Kidney epithelial cell (primary cell): ENCODE data around the gene ZNF532. TPM values are rescaled to one million over a fixed set of nuclear protein-coding genes. Genes with fewer than 3 reads are reported as not detected.

Experiments
- DNase-seq: peaks from one replicate; pipeline ENCODE4 v3.0.0-alpha.2; 2010; ENCODE audit warnings: low read depth
- H3K27me3 ChIP-seq: 2 replicates; pipeline ENCODE4 v1.6.0; 2011; ENCODE audit warnings: low read length; ENCODE audit not compliant: control insufficient read depth, insufficient read depth
- H3K36me3 ChIP-seq: 2 replicates; pipeline ENCODE4 v1.5.1; 2011; ENCODE audit warnings: low read length; ENCODE audit not compliant: control insufficient read depth, insufficient read depth
- H3K4me3 ChIP-seq: 2 replicates; pipeline ENCODE4 v1.5.1; 2011; ENCODE audit warnings: low read depth, mild to moderate bottlenecking, control low read depth, low read length
- total RNA-seq: library from RNA; depleted of rRNA; stranded (reverse); fragments of >200 nt; gene quantifications from 2 replicates; pipeline ENCODE4 v1.2.3, GENCODE V29; 2015
- TF ChIP-seq, protein P1 (sequence below): IDR thresholded peaks from 2 replicates; pipeline ENCODE4 v1.5.1; 2011; ENCODE audit warnings: mild to moderate bottlenecking, moderate library complexity, low read length, control low read depth, inconsistent platforms; ENCODE audit not compliant: insufficient read depth, poor library complexity, severe bottlenecking

Gene ZNF532
- total RNA-seq, 1 donor from 2014 or later, result 89.5 TPM

DNA sequence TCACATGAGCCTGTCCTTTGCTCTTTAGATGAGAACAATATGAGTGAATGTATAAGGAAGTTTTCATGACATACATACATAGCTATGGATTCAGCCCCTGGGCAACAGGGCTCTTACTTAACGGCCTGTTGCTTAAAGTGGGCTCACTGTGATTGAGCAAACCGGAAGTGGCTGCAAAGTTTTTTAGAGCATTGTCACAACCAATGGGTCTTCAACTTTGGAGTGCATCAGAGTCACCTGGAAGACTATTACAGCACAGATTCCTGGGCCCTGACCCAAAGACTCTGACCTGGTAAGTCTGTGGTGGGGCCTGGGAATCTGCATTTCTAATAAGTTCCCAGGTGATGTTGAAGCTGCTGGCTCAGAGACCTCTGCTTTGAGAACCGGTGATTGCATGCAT is 168.7 kb downstream of the ZNF532 start:
- Histone ChIP-seq H3K4me3 (no peak overlapping the region), H3K36me3 (no peaks in the 10 kb centered on the region), H3K27me3 (no peaks in the 10 kb centered on the region)
- DNase-seq, result no peak
- TF ChIP-seq, protein P1, sequence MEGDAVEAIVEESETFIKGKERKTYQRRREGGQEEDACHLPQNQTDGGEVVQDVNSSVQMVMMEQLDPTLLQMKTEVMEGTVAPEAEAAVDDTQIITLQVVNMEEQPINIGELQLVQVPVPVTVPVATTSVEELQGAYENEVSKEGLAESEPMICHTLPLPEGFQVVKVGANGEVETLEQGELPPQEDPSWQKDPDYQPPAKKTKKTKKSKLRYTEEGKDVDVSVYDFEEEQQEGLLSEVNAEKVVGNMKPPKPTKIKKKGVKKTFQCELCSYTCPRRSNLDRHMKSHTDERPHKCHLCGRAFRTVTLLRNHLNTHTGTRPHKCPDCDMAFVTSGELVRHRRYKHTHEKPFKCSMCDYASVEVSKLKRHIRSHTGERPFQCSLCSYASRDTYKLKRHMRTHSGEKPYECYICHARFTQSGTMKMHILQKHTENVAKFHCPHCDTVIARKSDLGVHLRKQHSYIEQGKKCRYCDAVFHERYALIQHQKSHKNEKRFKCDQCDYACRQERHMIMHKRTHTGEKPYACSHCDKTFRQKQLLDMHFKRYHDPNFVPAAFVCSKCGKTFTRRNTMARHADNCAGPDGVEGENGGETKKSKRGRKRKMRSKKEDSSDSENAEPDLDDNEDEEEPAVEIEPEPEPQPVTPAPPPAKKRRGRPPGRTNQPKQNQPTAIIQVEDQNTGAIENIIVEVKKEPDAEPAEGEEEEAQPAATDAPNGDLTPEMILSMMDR, result no peak

DNA sequence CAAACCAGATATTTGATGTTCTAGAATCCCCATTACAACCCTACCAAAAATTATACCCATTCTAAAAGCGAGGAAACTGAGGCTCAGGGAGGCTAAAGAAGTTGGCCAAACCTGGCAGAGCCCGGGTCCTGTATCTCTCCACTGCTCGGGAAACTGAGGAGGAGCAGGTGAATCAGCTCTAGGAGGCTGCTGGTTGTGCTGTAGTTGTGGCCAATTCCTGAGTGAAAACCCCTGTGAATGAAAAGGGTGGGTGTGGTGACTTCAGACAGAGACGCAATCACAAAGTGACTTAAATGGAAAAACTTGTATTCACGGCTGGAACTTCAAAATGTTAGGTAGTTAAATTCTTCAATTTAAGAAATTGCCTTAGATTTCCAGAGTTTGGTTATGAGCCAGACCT is 169.3 kb downstream of the ZNF532 start:
- no peak for DNase-seq
- no peaks in the 10 kb centered on the region for H3K36me3 ChIP-seq
- TF ChIP-seq, protein P1, result no peak
- no peak overlapping the region for H3K4me3 ChIP-seq
- no peaks in the 10 kb centered on the region for H3K27me3 ChIP-seq

DNA sequence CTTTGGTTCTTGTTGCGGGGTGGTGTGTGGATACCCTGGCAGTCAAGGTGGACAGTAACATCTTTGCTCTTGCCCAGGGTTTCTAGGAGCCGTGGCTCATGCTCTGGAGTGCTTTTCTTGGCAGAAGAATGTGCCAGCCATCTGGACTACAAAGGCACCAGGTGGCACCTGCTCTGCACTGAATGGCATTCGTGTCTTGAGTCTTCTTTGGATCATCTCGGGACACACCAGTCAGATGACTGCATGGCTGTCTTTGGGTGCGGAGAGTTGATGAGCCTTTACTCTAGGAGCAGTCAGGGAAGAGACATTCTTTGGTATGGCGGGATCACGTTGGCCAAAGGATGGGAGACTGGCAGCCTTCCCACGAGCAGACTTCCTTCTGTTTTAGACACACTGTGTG is 170.9 kb downstream of the ZNF532 start:
- Histone ChIP-seq H3K36me3 (no peaks in the 10 kb centered on the region), H3K4me3 (no peak overlapping the region), H3K27me3 (no peaks in the 10 kb centered on the region)
- no peak for DNase-seq
- TF ChIP-seq, protein P1, result no peak

Other genes with a start within 250 kb of the ZNF532 start
- 12.2 and 13.5 TPM in 2 replicates for gene ALPK2, start 235.8 kb upstream of the ZNF532 start, total RNA-seq
- gene MALT1, start 193.4 kb upstream of the ZNF532 start, total RNA-seq, result 18.4 and 19.8 TPM in 2 replicates